NCI-H2029 (cell line): ENCODE results near the gene E2F1.
"Not testable (repeated sequence)": the region's sequence is repeated elsewhere in the genome, so short reads cannot be mapped to it uniquely, and the experiment has no call there.

Source experiments
- DNase-seq: peaks from one replicate; lab custom pipeline; 2025; lab: John Stamatoyannopoulos, UW

E2F1 gene

DNA sequence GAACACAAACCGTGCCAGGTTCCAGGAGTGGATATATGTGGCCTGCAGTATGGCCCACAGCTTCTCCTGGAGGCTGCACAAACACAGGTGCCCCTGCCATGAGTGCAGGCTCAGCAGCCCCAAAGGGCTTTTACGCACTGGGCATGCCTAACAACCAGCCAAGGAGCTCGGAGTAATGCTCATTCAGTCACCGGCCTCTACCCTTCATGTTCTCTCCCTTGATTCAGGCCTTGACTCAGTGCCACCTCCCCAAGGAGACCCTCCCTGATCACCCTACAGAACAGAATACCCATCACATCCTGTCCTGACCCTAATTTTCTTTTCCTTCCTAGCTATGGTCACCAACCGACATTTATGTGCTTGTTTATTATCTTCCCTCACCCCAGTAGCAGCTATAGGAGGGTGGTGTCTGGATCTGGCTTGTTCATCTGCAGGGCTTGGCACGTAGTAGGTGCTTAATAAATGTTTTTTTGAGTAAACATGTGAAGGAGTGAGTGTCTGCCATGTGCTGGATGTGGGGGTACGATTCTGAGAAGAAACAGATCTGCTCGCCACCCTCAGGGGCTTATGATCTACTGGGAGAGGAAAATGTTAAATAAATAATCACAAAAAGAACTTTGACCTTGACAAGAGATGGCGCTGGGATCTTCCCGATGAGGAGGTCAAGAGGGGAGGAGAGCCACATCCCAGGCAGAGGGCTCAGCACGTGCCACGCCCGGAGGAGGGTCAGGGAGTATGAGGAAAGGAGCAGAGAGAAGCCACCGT, 24.7 kb upstream of the E2F1 start:
- DNase-seq, result no peak

DNA sequence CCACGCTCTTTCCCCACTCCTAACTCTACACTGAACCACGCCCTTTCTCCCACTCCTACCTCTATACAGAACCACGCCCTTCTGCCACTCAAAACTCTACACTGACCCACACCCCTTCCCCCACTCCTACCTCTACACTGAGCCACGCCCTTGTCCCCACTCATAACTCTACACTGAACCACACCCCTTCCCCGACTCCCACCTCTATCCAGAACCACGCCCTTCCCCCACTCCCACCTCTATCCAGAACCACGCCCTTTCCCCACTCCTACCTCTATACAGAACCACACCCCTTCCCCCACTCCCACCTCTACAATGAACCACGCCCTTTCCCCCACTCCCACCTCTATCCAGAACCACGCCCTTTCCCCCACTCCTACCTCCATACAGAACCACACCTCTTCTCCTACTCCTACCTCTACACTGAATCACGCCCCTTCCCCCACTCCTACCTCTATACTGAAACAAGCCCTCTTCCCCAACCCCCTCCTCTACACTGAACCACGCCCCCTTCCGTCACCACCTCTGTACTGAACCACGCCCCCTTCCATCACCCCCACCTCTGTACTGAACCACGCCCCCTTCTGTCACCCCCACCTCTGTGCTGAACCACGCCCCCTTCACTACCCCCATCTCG, 23.8 kb upstream of the E2F1 start:
- DNase-seq, result no peak

DNA sequence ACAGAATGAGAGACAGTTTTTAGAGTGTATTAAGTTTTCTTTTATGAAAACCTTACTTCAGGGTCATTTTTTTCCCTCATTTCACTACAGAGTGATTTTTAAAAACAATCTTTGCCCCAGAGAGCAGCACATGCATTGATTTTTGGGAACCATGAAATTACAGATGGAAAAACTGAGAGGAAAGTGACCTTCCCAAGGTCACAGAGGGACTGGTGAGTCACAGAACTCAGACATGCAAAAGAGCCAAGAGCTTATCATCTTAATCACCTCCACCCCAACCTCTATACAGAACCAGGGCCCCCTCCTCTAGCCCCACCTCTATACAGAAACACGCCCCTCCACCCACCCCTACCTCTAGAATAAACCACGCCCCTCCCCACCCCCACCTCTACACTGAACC, 23.2 kb upstream of the E2F1 start:
- no peak for DNase-seq

DNA sequence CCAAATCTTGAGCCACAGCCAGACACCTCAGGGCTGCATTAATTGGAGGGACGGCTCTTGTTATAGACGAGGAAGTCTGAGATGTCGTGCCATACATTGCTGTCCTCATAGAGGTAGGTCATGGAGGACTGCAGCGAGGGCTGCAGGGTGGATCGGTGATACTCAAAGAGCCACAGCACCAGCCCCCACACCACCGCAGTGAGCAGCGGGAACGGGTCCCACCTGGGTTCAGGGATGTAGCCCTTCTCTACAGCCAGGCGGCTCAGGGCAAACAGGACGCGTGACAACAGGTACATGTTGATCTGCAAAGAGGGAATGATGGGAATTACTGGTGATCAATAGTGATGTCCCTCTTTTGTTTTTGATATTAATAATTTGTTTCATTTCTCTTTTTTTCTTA, 21.5 kb upstream of the E2F1 start:
- DNase-seq, result no peak

DNA sequence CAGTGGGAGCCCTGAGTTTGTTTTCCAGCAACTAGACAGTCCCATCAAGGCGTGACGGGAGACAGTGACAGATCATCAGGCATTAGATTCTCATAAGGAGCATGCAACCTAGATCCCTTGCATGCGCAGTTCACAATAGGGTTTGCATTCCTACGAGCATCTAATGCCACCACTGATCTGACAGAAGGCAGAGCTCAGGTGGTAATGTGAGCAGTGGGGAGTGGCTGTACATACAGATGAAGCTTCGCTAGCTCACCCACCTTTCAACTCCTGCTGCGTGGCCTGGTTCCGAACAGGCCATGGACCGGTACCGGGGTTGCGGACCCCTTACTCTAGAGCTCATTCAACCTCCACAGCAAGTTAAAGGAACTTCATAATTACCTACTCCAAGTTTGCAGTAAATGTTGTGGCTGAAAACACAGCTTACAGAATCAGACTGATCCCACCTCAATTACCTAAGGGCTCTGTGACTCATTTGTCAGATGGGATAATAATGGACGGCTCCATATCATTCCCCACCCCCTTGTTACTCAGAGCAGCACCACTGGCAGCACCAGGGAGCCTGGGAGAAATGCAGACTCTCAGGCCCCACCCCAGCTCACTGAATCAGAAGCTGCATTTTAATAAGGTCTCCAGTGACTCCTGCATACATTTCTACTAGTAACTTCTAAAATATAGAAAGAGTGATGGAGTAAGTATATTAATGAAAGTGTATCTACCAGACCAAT, 18.2 kb upstream of the E2F1 start:
- DNase-seq, result no peak

DNA sequence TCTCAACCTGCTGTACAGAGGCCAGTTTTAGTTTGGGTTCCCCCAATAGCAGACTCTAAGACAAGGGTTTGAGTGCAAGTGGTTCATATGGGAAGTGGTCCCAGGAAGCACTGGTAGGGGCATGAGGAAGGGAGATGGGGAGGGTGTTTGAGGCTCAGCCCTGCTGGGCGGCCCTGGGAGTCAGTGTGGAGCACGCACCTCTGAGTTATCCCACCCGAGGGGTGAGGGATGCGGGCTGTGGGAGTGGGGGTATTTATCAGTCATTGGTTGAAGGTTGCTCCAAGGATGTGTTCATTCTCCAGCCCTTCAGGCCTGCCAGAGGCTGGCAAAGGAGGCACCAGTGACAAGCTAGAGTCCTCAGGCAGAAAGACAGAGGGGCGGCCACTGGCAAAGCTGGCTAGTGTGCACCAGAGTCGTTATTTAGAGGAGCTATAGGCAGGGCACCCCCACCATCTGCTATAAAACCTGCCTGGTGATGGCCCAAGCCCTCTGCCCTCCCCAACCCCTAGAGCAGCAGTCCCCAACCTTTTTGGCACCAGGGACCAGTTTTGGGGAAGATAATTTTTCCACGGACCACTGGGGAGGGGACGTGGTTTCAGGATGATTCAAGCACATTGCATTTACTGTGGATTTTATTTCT, 17.4 kb upstream of the E2F1 start:
- DNase-seq, result no peak

DNA sequence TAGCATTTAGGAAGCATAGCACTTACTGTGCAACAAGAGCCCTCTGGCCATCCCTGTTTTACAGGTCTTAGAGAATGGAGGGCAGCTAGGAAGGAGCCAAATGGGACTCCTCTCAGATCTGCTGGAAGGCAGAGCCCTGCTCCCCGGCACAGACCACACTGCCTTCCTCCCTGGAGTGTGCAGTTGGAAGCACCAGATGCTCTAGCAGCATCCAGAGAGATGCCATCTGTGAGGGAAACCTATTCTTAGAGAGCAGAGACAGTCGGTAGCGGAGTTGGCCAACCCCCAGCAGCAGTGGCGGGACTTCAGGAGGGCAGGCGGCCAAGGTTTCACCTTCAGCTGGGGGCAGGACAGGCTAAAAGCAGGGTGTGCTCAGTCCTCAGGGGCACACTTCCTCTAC, 16.7 kb upstream of the E2F1 start:
- DNase-seq, result peak; percentile 30

DNA sequence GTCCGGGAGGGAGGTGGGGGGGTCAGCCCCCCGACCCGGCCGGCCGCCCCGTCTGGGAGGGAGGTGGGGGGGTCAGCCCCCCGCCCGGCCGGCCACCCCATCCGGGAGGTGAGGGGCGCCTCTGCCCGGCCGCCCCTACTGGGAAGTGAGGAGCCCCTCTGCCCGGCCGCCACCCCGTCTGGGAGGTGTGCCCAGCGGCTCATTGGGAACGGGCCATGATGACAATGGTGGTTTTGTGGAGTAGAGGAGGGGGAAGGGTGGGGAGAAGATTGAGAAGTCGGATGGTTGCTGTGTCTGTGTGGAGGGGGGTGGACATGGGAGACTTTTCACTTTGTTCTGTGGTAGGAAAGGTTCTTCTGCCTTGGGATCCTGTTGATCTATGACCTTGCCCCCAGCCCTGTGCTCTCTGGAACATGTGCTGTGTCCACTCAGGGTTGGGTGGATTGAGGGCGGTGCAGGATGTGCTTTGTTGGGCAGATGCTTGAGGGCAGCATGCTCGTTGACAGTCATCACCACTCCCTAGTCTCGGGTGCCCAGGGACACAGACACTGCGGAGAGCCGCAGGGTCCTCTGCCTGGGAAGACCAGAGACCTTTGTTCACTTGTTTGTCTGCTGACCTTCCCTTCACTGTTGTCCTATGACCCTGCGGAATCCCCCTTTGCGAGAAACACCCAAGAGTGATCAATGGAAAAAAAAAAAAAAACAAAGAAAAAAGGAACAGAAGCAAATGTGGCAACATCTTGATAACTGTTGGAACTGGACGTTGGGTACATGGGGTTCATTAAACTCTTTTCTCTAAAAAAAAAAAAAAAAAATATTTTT, 15.7 kb upstream of the E2F1 start:
- no peak for DNase-seq

DNA sequence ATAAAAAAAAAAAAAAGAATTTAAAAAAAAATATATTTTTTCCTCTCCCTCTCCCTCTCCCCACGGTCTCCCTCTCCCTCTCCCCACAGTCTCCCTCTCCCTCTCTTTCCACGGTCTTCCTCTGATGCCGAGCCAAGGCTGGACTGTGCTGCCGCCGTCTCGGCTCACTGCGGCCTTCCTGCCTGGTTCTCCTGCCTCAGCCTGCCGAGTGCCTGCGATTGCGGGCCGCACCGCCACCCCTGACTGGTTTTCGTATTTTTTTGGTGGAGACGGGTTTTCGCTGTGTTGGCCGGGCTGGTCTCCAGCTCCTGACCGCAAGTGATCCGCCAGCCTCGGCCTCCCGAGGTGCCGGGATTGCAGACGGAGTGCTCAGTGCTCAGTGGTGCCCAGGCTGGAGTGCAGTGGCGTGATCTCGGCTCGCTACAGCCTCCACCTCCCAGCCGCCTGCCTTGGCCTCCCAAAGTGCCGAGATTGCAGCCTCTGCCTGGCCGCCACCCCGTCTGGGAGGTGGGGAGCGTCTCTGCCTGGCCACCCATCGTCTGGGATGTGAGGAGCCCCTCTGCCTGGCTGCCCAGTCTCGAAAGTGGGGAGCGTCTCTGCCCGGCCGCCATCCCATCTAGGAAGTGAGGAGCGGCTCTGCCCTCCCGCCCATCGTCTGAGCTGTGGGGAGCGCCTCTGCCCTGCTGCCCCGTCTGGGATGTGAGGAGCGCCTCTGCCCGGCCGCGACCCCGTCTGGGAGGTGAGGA, 14.7 kb upstream of the E2F1 start:
- DNase-seq, result not testable (repeated sequence)

DNA sequence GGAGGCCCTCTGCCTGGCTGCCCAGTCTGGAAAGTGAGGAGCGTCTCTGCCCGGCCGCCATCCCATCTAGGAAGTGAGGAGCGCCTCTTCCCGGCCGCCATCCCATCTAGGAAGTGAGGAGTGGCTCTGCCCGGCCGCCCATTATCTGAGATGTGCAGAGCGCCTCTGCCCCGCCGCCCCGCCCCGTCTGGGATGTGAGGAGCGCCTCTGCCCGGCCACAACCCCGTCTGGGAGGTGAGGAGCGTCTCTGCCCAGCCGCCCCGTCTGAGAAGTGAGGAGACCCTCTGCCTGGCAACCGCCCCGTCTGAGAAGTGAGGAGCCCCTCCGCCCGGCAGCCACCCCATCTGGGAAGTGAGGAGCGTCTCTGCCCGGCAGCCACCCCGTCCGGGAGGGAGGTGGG, 12.8 kb upstream of the E2F1 start:
- DNase-seq, result not testable (repeated sequence)

DNA sequence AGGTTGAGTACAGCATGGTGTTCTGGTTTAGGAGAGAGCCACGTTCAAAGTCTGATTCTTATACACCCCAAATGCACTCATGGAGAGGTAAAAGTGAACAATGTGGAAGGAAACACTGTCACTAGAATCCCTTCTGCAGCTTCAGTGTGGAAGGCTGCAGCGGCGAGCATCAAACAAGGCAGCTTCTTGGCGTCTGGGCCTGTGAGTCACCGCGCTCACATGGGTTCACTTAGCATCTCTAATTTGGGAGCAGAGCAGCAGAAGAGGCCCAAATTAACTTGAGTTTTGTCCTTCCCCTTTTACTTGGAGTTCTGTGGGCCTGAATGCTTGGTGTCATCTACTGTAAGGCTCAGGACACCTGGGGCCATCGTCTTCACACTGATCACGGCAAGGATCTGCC, 10.9 kb upstream of the E2F1 start:
- DNase-seq, result no peak

DNA sequence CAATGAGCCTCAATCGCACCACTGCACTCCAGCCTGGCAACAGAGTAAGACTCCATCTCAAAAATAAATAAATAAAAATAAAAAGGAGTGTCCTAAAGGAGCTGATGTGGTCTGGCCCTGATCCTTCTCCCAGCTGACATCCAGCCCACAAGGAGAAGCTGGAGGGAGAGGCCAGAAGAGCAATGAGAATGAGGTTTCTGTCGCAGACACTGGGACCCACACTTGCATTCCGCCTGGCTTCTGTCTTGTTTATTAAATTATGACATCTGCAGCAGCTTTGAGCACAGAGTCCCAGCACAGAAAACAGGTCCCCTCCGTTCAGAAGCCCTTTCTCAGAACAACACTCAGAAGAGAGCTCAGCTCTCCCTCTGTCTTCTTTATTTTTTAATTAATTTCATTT, 10.3 kb upstream of the E2F1 start:
- no peak for DNase-seq

DNA sequence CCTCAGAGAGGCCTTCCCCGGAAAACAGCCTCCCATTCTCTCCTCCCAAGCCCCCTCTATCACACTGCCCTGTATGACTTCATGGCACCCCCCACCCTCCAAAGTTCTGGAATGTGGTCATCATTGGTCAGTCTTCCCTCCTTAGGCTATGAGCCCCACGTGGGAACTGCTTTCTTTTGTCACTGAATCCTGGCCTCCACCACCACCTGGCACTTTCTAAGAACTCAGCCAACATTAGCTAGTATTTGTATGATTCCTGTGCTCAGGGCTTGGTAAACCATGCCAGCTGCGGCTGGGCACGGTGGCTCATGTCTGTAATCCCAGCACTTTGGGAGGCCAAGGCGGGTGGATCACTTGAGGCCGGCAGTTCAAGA, 8.4 kb upstream of the E2F1 start:
- DNase-seq, result no peak

DNA sequence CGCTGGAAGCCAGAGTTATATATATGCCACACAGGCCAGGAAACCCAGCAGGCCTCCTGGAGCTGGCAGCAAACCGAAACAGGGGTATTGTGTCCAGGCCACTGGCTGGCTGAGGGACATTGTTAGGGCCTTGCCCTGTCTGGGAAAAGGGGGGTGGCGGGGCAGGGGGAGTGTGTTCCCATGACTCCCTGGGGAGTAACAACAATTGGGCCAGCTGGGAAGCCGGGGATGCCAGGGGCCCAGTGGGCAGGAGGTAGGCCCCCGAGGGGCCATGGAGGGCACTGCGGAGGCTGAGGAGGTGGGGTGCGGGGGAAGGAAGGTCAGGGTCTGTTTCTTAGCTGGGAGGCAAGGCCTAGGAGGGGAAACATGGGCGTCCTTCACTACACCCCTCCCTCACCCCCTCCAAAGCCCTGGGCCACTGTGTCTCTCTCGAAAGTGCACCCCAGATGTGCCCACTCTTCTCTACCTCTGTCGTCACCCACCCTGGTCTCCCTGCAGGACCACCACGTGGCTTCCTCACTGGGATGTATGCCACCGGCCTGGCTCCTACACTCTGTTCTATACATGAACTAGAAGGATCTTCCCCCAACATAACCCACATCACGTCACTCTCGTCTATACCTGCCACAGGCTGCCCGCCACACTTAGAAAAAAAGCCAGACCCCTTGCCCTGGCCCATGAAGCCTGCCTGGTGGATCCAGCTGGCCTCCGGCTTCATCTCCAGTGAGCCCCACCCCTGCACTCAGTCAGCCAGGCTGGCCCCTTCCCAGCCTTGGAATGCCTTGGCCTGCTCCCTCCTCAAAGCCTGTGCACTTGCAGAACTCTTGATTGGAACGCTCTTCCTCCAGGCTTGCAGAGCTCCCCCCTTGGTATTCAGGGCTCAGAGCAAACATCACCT, 7.8 kb upstream of the E2F1 start:
- no peak for DNase-seq

DNA sequence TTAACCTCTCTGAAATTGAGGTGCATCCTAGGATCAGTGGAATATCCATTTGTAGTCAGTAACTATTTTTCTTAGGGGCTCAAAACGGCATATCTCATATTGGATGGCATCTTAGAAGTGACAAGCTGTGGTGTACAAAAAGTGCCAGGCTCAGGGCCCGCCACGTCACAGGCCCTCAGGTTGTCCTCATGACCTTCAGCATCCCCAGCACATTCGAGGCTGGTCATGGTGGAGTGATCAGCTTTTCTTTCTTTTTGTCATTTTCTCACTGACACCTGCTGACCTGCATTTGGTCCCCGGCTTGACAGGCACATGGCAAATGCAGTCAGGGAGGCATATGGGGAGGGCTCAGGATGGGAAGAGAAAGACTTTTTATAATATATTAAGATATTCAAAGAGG, 7.1 kb upstream of the E2F1 start:
- DNase-seq, result no peak

DNA sequence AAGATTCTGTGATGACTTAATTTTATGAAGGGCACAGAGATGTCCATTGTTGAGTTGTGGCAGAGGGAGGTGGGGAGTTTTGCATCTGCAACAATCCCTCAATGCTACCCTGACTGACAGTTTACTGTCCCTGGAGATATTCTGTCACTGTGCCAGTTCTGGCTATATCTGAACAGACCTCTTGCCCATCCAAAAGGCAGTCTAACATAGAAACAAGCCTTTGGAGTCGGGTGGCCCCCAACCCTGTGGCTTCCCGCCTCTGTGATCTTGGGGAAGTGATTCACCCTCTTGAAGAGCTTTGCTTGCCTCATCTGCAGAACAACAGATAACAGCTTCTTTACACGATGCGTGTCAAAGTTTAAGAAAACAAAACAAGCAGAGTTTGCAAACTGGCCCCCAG, 3.8 kb upstream of the E2F1 start:
- no peak for DNase-seq

DNA sequence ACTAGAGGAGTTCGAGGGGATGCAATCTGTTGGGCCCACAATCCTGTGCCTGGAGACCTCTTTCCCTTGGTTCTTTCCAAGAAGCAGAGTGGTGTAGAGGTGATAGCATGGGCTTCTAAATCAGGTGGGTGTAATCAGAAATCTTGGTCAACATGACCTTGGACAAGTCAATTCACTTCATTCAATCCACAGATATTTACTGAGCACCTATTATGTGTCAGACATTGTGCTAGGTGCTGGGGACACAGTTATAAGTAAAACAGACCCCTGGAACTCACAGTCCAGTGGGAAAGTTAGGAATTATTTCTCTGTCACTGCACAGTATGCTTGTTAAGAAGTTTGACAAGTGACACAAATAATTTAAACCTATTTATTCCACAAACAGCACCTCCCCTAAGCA, 3.3 kb upstream of the E2F1 start:
- DNase-seq, result no peak

DNA sequence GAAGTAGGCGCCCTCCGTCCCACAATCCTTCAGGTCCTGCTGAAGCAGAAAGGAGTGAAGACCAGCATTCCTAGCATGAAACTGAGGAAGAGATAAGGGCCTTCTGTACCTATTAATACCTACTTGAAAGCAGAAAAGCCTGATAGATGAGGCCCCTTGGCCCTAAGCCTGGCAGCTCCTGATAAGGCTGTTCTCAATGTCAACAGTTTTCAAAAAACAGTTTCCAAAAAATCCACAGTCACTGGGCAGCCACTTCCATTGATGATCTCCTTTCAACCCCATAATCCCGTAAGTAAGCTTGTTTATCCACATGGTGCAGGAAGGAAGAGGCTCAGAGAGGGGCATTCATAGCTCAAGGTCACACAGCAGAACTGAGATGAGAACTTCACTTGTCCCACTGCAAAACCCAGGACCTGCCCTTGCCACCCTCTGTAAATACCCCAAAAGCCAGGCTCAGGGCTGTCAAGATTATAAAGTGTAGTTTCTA, 2.8 kb upstream of the E2F1 start:
- no peak for DNase-seq

DNA sequence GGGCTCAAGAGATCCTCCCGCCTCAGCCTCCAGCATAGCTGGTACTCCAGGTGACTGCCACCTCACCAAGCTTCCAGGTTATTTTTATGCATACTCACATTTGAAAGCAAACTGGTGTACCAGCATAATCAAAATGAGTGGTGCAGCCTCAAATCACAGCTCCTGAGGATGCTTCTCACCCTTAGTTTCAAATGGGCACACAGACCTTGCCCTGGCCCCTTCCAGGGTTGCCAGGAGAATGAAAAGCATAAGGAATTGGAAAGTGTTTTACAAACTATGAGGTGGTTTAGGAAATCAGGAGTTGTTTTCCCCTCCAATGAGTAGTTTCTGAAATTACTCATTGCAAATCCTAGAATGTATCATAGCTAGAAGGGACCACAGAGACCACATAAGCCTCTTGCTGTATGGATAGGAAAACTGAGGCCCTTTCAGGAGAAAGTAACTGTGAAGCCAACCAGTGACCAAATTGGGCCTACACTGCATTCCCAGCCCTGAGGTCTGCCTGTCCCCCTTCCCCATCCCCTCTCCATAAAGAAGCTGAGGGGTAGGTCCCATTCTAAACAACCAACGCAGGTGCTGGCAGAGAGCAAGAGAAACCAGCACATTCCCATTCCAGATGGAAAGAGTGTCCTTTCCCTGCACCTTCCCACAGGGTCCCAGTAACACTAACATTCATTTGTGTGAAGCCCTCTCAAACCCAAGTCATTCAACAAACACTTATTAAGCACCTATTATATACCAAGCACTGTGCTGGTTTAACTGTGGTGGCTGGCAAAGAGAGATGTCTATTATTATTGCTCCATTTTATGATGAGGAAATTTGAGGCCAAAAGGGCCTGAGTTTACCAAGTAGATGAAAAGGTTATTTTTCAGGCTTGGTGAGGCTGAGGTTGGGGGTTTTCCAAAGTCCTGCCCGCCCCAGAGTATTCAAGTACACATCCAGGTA, 2.1 kb upstream of the E2F1 start:
- no peak for DNase-seq
